Central memory CD8-positive, alpha-beta T cell (primary cell): ENCODE measurements around the gene ZNF423.
"Not testable (repeated sequence)": the region's sequence is repeated elsewhere in the genome, so short reads cannot be mapped to it uniquely, and the experiment has no call there.

Experiments used
- ATAC-seq: fragments of 150-1000 bp; cut with Tn5 transposase; replicated peaks from 2 replicates; pipeline ENCODE4 v1.10.0; 2022; ENCODE audit warnings: mild to moderate bottlenecking, moderate FRiP score, moderate number of reproducible peaks; ENCODE audit not compliant: poor library complexity, severe bottlenecking; ENCODE audit errors: extremely low read depth
- DNase-seq, 2 donors: peaks; one replicate each; pipeline ENCODE4 v3.0.0; 2021; ENCODE audit warnings: low spot score in 2 of 2
- H3K27ac Mint-ChIP-seq: one replicate; pipeline ENCODE4 v1.8.0; 2022; ENCODE audit warnings: low read depth, mild to moderate bottlenecking, moderate library complexity, mixed read lengths
- H3K27me3 Mint-ChIP-seq: one replicate; pipeline ENCODE4 v1.8.0; 2022; ENCODE audit warnings: mixed read lengths
- H3K36me3 Mint-ChIP-seq: one replicate; pipeline ENCODE4 v1.8.0; 2022; ENCODE audit warnings: mild to moderate bottlenecking, moderate library complexity, mixed read lengths; ENCODE audit not compliant: insufficient read depth
- H3K4me1 Mint-ChIP-seq: one replicate; pipeline ENCODE4 v1.8.0; 2022; ENCODE audit warnings: mixed read lengths
- H3K4me3 Mint-ChIP-seq: one replicate; pipeline ENCODE4 v1.8.0; 2022; ENCODE audit warnings: mild to moderate bottlenecking, moderate library complexity, mixed read lengths
- H3K9me3 Mint-ChIP-seq: one replicate; pipeline ENCODE4 v1.8.0; 2022; ENCODE audit warnings: mixed read lengths

The ZNF423 gene

GRCh38 chr16:49693445-49693844, 162.5 kb downstream of the ZNF423 start:
- Mint-ChIP-seq H3K36me3 (no peaks in the 10 kb centered on the region), H3K9me3 (no peaks in the 10 kb centered on the region), H3K4me3 (no peak overlapping the region), H3K27me3 (peaks cover 38% of the 10 kb centered on the region), H3K27ac (no peak overlapping the region), H3K4me1 (no peaks in the 10 kb centered on the region)
- ATAC-seq (no peak), DNase-seq (no peak)

DNA sequence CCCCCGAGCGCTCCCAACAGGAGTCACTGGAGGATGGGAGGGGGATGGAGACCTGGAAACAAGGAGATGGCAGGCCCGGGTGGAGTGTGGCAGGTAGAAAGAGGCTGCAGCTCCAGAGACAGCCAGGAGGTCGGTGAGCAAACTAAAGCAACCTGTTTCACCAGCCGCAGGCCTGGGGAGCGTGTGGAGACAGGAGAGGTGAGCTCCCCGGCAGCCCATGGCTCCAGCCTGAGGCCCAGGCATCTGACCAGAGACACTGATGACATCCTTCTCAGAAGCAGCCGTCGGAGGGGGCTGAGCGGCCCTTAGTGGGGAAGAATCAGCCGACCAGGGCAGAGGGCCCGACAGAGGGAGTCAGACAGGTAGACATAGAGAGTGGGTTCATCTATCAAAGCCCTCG, 165.1 kb downstream of the ZNF423 start:
- DNase-seq (no peak), ATAC-seq (no peak)
- H3K27me3 Mint-ChIP-seq, result peaks cover 51% of the 10 kb centered on the region
- H3K36me3 Mint-ChIP-seq, result no peaks in the 10 kb centered on the region
- no peak overlapping the region for H3K27ac Mint-ChIP-seq
- H3K4me1 Mint-ChIP-seq, result no peaks in the 10 kb centered on the region
- H3K9me3 Mint-ChIP-seq, result no peaks in the 10 kb centered on the region
- no peak overlapping the region for H3K4me3 Mint-ChIP-seq

DNA sequence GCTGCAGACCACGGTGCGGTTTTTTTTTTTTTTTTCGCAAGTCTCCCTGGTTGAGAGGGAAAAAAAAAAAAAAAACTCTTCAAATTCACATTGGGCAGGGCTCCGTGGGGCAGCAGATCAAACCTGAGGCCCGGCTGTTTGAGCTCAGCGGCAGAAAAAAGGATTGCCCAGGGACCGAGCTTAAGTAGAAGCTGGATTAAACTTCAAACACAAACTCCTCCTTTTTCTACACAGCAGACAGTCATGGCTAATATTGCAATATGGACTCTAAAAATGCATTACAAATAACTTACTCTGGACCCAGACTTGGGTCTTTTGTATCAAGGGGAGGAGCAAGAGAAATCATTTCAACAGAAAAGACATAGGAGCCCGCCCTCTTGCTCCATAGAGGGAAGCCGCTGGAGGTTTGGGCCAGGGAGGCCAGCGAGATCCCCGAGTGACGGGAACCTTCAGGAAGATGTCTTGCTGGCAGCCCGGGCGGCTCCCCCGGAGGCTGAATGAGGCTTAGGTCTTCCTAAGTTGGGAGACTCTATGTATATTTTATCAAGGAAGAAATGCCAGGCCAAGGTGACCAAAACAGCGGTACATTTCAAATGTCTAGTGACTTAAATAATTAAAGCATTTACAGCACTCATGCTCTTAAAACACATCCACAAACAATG, 167.7 kb downstream of the ZNF423 start:
- no peaks in the 10 kb centered on the region for H3K4me1 Mint-ChIP-seq
- no peak for DNase-seq
- no peak overlapping the region for H3K4me3 Mint-ChIP-seq
- H3K9me3 Mint-ChIP-seq, result no peaks in the 10 kb centered on the region
- H3K27ac Mint-ChIP-seq, result no peak overlapping the region
- peaks cover 60% of the 10 kb centered on the region for H3K27me3 Mint-ChIP-seq
- ATAC-seq, result no peak
- H3K36me3 Mint-ChIP-seq, result no peaks in the 10 kb centered on the region

GRCh38 chr16:49687476-49688002, 168.4 kb downstream of the ZNF423 start:
- no peak for DNase-seq
- no peaks in the 10 kb centered on the region for H3K36me3 Mint-ChIP-seq
- H3K4me3 Mint-ChIP-seq, result no peak overlapping the region
- ATAC-seq, result no peak
- H3K4me1 Mint-ChIP-seq, result no peaks in the 10 kb centered on the region
- peaks cover 60% of the 10 kb centered on the region for H3K27me3 Mint-ChIP-seq
- H3K9me3 Mint-ChIP-seq, result no peaks in the 10 kb centered on the region
- H3K27ac Mint-ChIP-seq, result no peak overlapping the region

GRCh38 chr16:49684696-49685095, 171.2 kb downstream of the ZNF423 start:
- Mint-ChIP-seq H3K4me3 (no peak overlapping the region), H3K9me3 (no peaks in the 10 kb centered on the region), H3K4me1 (no peaks in the 10 kb centered on the region), H3K27me3 (peaks cover 48% of the 10 kb centered on the region), H3K36me3 (no peaks in the 10 kb centered on the region), H3K27ac (no peak overlapping the region)
- DNase-seq (no peak), ATAC-seq (no peak)

GRCh38 chr16:49682577-49683165, 173.2 kb downstream of the ZNF423 start:
- Mint-ChIP-seq H3K27me3 (peaks cover 27% of the 10 kb centered on the region), H3K27ac (no peak overlapping the region), H3K36me3 (no peaks in the 10 kb centered on the region), H3K4me3 (no peak overlapping the region), H3K9me3 (no peaks in the 10 kb centered on the region), H3K4me1 (no peaks in the 10 kb centered on the region)
- no peak for DNase-seq
- ATAC-seq, result no peak

GRCh38 chr16:49681217-49681883, 174.6 kb downstream of the ZNF423 start:
- Mint-ChIP-seq H3K27me3 (peaks cover 14% of the 10 kb centered on the region), H3K27ac (no peak overlapping the region), H3K4me1 (no peaks in the 10 kb centered on the region), H3K4me3 (no peak overlapping the region), H3K36me3 (no peaks in the 10 kb centered on the region), H3K9me3 (no peaks in the 10 kb centered on the region)
- DNase-seq, result no peak
- no peak for ATAC-seq

GRCh38 chr16:49679095-49679494, 176.8 kb downstream of the ZNF423 start:
- H3K27ac Mint-ChIP-seq, result no peak overlapping the region
- ATAC-seq, result no peak
- no peaks in the 10 kb centered on the region for H3K36me3 Mint-ChIP-seq
- no peak for DNase-seq
- no peaks in the 10 kb centered on the region for H3K9me3 Mint-ChIP-seq
- H3K27me3 Mint-ChIP-seq, result no peaks in the 10 kb centered on the region
- H3K4me1 Mint-ChIP-seq, result no peaks in the 10 kb centered on the region
- H3K4me3 Mint-ChIP-seq, result no peak overlapping the region

- ATAC-seq, H3K4me1 Mint-ChIP-seq, H3K27me3 Mint-ChIP-seq, H3K36me3 Mint-ChIP-seq, DNase-seq, H3K4me3 Mint-ChIP-seq, H3K27ac Mint-ChIP-seq, H3K9me3 Mint-ChIP-seq: not testable (repeated sequence)
These were observed 178.3 kb downstream of the ZNF423 start for GRCh38 chr16:49677661-49678060.

DNA sequence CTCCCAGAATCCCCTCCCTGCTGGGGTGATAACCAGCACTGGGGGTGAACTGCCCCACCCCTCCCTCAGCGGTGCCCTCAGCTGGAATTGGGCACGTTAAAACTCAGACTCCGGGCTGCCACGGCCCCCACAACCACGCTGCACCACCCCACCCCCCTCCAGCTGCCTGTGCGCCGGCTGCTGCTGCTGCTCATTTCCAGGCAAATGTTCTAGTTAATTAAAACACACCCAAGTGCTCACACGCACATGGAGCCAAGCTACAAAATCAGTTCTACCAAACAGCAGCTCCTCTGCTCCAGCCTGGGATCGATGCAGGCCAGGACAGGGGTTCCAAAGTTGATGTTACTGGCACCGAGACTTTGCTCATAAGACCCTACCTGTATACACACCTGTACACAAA, 180.5 kb downstream of the ZNF423 start:
- DNase-seq (no peak), ATAC-seq (no peak)
- no peak overlapping the region for H3K27ac Mint-ChIP-seq
- H3K4me1 Mint-ChIP-seq, result no peaks in the 10 kb centered on the region
- no peaks in the 10 kb centered on the region for H3K27me3 Mint-ChIP-seq
- H3K36me3 Mint-ChIP-seq, result no peaks in the 10 kb centered on the region
- no peak overlapping the region for H3K4me3 Mint-ChIP-seq
- H3K9me3 Mint-ChIP-seq, result no peaks in the 10 kb centered on the region

DNA sequence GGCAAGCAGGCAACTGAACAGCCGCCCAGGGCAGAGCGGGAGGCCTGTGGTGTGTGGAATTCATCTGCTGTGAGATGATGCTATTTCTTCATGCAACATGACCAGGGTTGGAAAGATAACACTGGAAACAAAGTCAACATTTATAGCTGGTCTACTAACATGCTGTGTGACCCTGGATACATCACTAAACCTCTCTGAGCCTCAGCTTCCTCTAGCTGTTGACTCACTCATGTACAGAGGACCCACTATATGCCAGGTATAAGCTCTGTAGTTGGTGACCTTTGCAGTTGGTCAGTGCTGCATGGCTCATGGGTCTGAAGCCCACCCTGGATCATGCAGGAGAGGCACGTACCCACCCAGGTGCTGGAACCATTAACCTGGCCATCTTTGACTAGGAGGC, 180.9 kb downstream of the ZNF423 start:
- no peaks in the 10 kb centered on the region for H3K4me1 Mint-ChIP-seq
- no peak overlapping the region for H3K27ac Mint-ChIP-seq
- H3K27me3 Mint-ChIP-seq, result peaks cover 2% of the 10 kb centered on the region
- ATAC-seq, result no peak
- H3K9me3 Mint-ChIP-seq, result no peaks in the 10 kb centered on the region
- no peak overlapping the region for H3K4me3 Mint-ChIP-seq
- no peak for DNase-seq
- H3K36me3 Mint-ChIP-seq, result no peaks in the 10 kb centered on the region

DNA sequence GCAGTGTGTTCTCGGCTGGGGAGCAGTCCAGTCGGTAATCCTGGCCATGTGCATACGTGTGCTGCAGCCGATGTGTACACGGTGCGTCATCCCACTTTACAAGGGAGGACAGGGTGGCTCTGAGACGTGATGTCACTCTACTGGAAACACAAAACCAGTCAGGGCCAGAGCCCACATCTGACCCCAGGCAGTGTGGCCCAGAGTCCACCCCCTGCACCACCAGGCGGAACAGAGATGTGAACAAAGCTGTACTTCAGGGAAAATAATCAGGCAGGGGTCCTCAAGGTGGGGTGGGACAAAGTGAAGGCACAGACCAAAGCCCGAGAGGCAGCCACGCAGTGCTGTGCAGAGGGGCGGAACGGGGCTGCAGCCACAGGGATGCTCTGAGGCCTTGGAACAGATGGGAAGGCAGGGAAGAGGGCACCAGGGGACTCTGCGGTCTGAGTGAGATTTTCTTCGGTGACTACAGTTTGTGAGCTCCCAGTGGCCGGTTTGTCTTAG, 181.5 kb downstream of the ZNF423 start:
- H3K9me3 Mint-ChIP-seq, result no peaks in the 10 kb centered on the region
- no peaks in the 10 kb centered on the region for H3K36me3 Mint-ChIP-seq
- no peaks in the 10 kb centered on the region for H3K4me1 Mint-ChIP-seq
- no peak overlapping the region for H3K27ac Mint-ChIP-seq
- DNase-seq (no peak), ATAC-seq (no peak)
- H3K27me3 Mint-ChIP-seq, result peaks cover 8% of the 10 kb centered on the region
- no peak overlapping the region for H3K4me3 Mint-ChIP-seq

- DNase-seq (no peak), ATAC-seq (no peak)
- no peaks in the 10 kb centered on the region for H3K9me3 Mint-ChIP-seq
- no peak overlapping the region for H3K4me3 Mint-ChIP-seq
- H3K27me3 Mint-ChIP-seq, result peaks cover 10% of the 10 kb centered on the region
- H3K4me1 Mint-ChIP-seq, result no peaks in the 10 kb centered on the region
- H3K27ac Mint-ChIP-seq, result no peak overlapping the region
- H3K36me3 Mint-ChIP-seq, result no peaks in the 10 kb centered on the region
These were observed 182.5 kb downstream of the ZNF423 start for GRCh38 chr16:49673442-49673841.
